ENCODE data around the gene CYCS.

- TF ChIP-seq, protein P1, sequence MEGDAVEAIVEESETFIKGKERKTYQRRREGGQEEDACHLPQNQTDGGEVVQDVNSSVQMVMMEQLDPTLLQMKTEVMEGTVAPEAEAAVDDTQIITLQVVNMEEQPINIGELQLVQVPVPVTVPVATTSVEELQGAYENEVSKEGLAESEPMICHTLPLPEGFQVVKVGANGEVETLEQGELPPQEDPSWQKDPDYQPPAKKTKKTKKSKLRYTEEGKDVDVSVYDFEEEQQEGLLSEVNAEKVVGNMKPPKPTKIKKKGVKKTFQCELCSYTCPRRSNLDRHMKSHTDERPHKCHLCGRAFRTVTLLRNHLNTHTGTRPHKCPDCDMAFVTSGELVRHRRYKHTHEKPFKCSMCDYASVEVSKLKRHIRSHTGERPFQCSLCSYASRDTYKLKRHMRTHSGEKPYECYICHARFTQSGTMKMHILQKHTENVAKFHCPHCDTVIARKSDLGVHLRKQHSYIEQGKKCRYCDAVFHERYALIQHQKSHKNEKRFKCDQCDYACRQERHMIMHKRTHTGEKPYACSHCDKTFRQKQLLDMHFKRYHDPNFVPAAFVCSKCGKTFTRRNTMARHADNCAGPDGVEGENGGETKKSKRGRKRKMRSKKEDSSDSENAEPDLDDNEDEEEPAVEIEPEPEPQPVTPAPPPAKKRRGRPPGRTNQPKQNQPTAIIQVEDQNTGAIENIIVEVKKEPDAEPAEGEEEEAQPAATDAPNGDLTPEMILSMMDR (IDR thresholded peaks at IDR 0.05; ENCODE audit: control extremely low read depth in 1 of 3, insufficient read depth in 1 of 3, low read depth in 1 of 3, low read length in 3 of 3): no peak
- TF ChIP-seq TBP (IDR thresholded peaks at IDR 0.05; ENCODE audit: low read depth, low read length) (no peak), CREB1 (IDR thresholded peaks at IDR 0.05) (no peak), EZH2 (IDR thresholded peaks at IDR 0.05; ENCODE audit: low read depth, low read length, severe bottlenecking) (no peak), KDM1A (IDR thresholded peaks at IDR 0.05; ENCODE audit: borderline replicate concordance, low read length) (no peak), POLR2A (IDR thresholded peaks at IDR 0.05; ENCODE audit: control extremely low read depth in 1 of 2, low read depth in 2 of 2, low read length in 2 of 2) (no peak), CTBP2 (IDR thresholded peaks at IDR 0.05; ENCODE audit: borderline replicate concordance, insufficient read depth, insufficient read length, low read length) (no peak), EP300 (IDR thresholded peaks at IDR 0.05; ENCODE audit: borderline replicate concordance in 1 of 2, low read depth in 2 of 2, low read length in 2 of 2) (no peak), KDM5A (IDR thresholded peaks at IDR 0.05; ENCODE audit: low read length) (no peak), MAFK (IDR thresholded peaks at IDR 0.05; ENCODE audit: low read depth, low read length) (no peak), SIX5 (IDR thresholded peaks at IDR 0.05; ENCODE audit: low read depth, low read length) (no peak), CBX5 (IDR thresholded peaks at IDR 0.05; ENCODE audit: low read depth, low read length) (no peak), ZNF274 (IDR thresholded peaks at IDR 0.05; ENCODE audit: borderline replicate concordance, extremely low read depth, low read length) (no peak)
Observed at GRCh38 chr7:25105911-25106310, 19.1 kb downstream of the CYCS start.
